ENCODE results near the gene PLPPR2. TPM values are rescaled to one million over a fixed set of nuclear protein-coding genes. Genes with fewer than 3 reads are reported as not detected.

The PLPPR2 gene
- total RNA-seq, result 16.8 TPM

DNA sequence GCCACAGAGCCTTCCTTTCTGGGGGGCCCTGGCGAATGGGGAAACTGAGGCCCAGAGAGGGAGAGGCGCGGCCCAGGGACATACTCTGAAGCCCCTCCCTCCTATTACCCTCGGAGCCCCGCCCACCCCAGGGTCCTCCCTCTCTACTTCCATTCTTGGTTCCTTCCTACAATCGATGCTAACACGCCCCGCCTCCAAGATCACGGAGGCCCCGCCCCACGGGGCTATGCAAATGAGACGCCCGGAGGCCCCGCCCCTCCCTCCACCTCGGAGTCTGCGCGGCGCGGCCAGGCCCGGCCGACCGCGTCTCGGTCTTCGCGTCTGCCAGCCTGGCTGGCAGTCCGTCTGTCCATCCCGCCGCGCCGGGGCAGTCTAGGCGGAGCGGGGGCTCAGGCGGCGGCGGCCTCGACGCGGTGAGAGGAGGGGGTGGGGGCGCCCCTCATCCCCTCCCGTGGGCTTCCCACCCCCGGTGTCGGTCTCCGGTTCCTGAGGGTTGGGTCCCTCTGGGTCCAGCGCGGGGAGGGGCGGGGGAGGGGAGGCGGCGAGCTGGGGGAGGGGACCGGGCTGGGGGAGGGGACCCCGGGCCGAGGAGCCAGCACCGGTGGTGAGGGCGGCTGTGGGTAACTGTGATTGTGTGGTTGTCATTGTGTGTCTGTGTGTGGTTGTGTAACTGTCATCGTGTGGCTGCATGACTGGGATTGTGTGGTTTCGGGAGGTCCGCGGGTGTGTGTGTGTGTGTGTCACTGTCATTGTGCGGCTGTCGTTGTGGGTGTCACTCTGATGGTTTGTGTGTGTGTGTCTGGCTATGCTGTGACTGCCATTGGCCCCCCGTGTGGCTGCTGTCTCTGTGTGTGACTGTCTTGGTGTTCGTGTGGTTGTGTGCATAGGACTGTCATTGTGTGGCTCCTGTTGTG is at the start of gene PLPPR2:
TSS of gene PLPPR2 (plus strand) at position 273 of the 914 bp plus-strand sequence. CDS start 2,242 bp downstream, outside the sequence.

DNA sequence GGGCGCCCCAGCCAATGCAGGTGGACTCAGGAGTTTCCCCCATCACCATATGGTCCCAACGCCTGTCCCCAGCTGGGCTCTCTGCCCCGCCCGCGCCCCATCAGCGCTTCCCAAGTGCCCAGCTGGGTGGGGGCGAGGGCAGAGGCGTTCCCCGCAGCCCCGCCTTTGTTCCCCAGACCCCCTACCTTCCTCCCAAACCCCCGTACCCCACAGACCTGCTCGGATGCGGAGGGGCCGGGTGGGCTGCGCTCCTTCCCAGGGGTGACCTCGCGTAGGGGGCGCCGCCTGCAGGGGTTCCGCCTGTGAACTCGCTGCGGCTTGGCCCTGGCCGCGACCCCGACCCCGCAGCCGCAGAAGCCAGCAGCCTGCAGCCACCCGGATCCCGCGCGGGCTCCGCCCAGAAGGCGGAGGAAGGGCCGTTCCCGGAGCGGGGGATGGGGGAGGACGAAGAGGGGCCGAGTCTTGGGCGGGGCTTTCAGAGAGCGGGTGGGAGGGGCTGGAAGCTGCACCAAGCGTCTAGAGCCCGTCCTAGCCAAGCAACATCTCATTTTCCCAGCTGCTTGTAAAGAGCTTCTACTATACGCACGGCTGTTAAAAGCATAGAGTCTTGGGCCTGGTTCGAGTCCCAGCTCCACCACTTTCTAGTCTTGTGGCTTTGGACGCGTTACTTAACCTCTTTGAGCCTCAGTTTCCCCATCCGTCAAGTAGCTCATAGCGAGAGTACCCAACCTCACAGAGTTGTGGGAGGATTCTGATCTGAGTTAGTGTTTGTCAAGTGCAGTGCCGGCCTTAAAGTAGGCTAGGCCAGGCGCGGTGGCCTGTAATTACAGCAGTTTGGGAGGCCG is 15.8 kb upstream of the PLPPR2 start, which contains the start of gene RAB3D:
TSS of gene RAB3D (minus strand) at position 404 of the 845 bp plus-strand sequence. CDS start 2,258 bp downstream, outside the sequence.

DNA sequence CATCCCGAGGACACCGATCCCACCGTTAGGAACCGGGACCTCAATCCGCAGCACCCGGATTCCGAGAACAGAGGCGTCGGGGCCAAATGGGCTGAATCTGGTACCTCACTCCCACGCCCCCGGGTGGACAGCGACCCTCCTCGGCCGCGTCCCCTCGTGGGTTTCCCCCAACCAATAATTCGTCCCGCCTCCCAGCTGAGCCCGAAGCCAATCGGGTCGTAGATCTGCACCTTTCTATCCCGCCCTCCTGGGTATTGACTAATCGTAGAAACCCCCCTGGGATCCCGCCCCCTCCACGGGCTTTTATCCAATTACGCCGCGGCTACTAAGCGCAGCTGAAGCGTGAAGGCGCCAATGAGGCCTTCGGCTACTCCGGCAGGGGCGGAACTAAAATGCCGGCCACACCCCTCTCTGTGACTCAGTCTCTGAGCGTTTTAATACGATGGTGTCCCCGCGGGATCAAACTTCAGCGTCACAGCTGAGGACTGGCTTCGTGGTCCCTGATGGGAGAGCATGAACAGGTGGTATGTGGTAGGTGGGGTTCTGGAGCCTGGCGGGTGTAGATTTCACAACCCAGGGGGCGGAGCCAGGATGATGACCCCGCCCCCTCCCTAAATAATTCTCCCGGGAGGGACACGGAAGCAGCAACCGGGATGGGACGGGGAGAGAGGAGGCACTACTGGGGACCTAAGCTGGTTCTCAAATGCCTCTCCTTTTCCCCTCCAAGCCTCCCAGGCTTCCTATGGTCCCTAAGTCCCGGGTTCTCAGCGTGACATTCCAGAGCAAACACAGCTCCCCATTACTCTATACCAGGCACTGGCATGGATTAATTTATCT is 8.9 kb upstream of the PLPPR2 start, which contains the start of the genes CCDC159 and TMEM205:
TSS of gene CCDC159 (plus strand) at position 416 of the 837 bp plus-strand sequence. CDS start at position 504, 88 bp downstream.
TSS of gene TMEM205 (minus strand) at position 165 of the 837 bp plus-strand sequence. CDS start 649 bp downstream, outside the sequence.

GRCh38 chr19:11374433-11375142 is 19.4 kb downstream of the PLPPR2 start, which contains the start of gene SWSAP1:
Gene SWSAP1 (plus strand): TSS chr19:11374666. CDS start chr19:11374681, 15 bp downstream.

Other genes with a start within 250 kb of the PLPPR2 start
- 11.4 TPM for gene SPC24, start 199.7 kb upstream of the PLPPR2 start, total RNA-seq
- gene KANK2, start 157.9 kb upstream of the PLPPR2 start, total RNA-seq, result 190 TPM
- gene ANGPTL8, start 115.8 kb upstream of the PLPPR2 start, total RNA-seq, result 1.4 TPM
- 44.9 TPM for gene DOCK6, start 92.9 kb upstream of the PLPPR2 start, total RNA-seq
- gene TSPAN16, start 59.3 kb upstream of the PLPPR2 start, total RNA-seq, result not detected
- 17.7 TPM for gene RAB3D, start 15.8 kb upstream of the PLPPR2 start, total RNA-seq
- 83.0 TPM for gene TMEM205, start 9.2 kb upstream of the PLPPR2 start, total RNA-seq
- 55.9 TPM for gene CCDC159, start 8.9 kb upstream of the PLPPR2 start, total RNA-seq
- 1.5 TPM for gene SWSAP1, start 19.2 kb downstream of the PLPPR2 start, total RNA-seq
- gene EPOR, start 28.9 kb downstream of the PLPPR2 start, total RNA-seq, result 3.4 TPM
- gene RGL3, start 63.9 kb downstream of the PLPPR2 start, total RNA-seq, result 2.5 TPM
- 0.27 TPM for gene ODAD3, start 79.7 kb downstream of the PLPPR2 start, total RNA-seq
- 110 TPM for gene PRKCSH, start 80.2 kb downstream of the PLPPR2 start, total RNA-seq
- 38.3 TPM for gene ELAVL3, start 125.6 kb downstream of the PLPPR2 start, total RNA-seq
- 12.9 TPM for gene ZNF653, start 150.4 kb downstream of the PLPPR2 start, total RNA-seq
- gene ECSIT, start 173.7 kb downstream of the PLPPR2 start, total RNA-seq, result 43.5 TPM
- 43.3 TPM for gene CNN1, start 183.4 kb downstream of the PLPPR2 start, total RNA-seq
- gene ELOF1, start 203.8 kb downstream of the PLPPR2 start, total RNA-seq, result 23.4 TPM
- gene ACP5, start 222.2 kb downstream of the PLPPR2 start, total RNA-seq, result 16.7 TPM
- 56.4 TPM for gene ZNF627, start 242.1 kb downstream of the PLPPR2 start, total RNA-seq

Data from camera-type eye (tissue), 1 donor.